Adrenal gland (tissue), 5 donors: ENCODE measurements around the gene SP140.

Source experiments
- CTCF ChIP-seq, 6 experiments: fragments of 450-650 bp in 4 of 6; fragments of 200-600 bp in 2 of 6; sonication (generic) in 1 of 6; IDR thresholded peaks; 1 replicate in 5 of 6; 2 replicates in 1 of 6; pipeline versions ENCODE4 v1.5.1 to v1.8.0; 2016 to 2021; ENCODE audit warnings: antibody characterized with exemption in 6 of 6, mild to moderate bottlenecking in 2 of 6, moderate library complexity in 1 of 6
- POLR2A ChIP-seq, 2 donors: fragments of 450-650 bp; IDR thresholded peaks; one replicate each; pipeline ENCODE4 v1.6.1; 2017; ENCODE audit warnings: antibody characterized with exemption in 2 of 2, mild to moderate bottlenecking in 2 of 2, moderate library complexity in 1 of 2
- donor health status: DM: no; HTN: no; CAD: no.

GRCh38 chr2:230286048-230286447 lies 60.5 kb downstream of the SP140 start:
- no peak for TF ChIP-seq CTCF (IDR thresholded peaks at IDR 0.05)
- TF ChIP-seq POLR2A (IDR thresholded peaks at IDR 0.05), result no peak
